Measurements from ENCODE around the gene SEMA4G. TPM values are rescaled to one million over a fixed set of nuclear protein-coding genes. Genes with fewer than 3 reads are reported as not detected.

SEMA4G gene
- total RNA-seq, 1 experiment from 2014 or later: 4.7 TPM

- H3K27ac ChIP-seq (ENCODE audit: low read length): no peak overlapping the region
- no peaks in the 10 kb centered on the region for H3K27me3 ChIP-seq (ENCODE audit: control insufficient read depth, insufficient read depth, low read length)
- H3K9me3 ChIP-seq (ENCODE audit: control insufficient read depth, insufficient read depth, low read depth, low read length): no peaks in the 10 kb centered on the region
- H3K4me3 ChIP-seq (ENCODE audit: low read depth in 2 of 2, low read length in 2 of 2): no peak overlapping the region
- intact Hi-C loops (cut with micrococcal nuclease; ENCODE audit: unreplicated experiment): no loop called here
- ATAC-seq: no peak
- no peak for DNase-seq (ENCODE audit: low read depth, low spot score)
- in situ Hi-C loops (cut with HindIII; ENCODE audit: low pct_unique_long_range_greater_than_20kb, low sequenced_read_pairs): no loop called here
- TF ChIP-seq CTCF (IDR thresholded peaks at IDR 0.05) (no peak), TCF7L2 (IDR thresholded peaks at IDR 0.05; ENCODE audit: low read depth, low read length) (no peak), POLR2AphosphoS5 (IDR thresholded peaks at IDR 0.05; ENCODE audit: low read depth, low read length) (no peak), REST (IDR thresholded peaks at IDR 0.05; ENCODE audit: insufficient read depth in 1 of 2, low read depth in 2 of 2, low read length in 1 of 2) (no peak), SIN3A (IDR thresholded peaks at IDR 0.05; ENCODE audit: borderline replicate concordance, insufficient read depth, low read depth, low read length) (no peak)
- H3K36me3 ChIP-seq (ENCODE audit: control insufficient read depth, insufficient read depth, low read length): no peaks in the 10 kb centered on the region
- ChIA-PET CTCF (no interaction called here), POLR2A (no interaction called here)
- BruUV-seq (replicated peaks): no TSS peak
- H3K4me1 ChIP-seq (ENCODE audit: control insufficient read depth, insufficient read depth, low read length): no peaks in the 10 kb centered on the region
Measured at GRCh38 chr10:100978901-100979195, 9.5 kb downstream of the SEMA4G start.

GRCh38 chr10:100979791-100980272, 10.5 kb downstream of the SEMA4G start:
- Histone ChIP-seq H3K27ac (ENCODE audit: low read length) (no peak overlapping the region), H3K27me3 (ENCODE audit: control insufficient read depth, insufficient read depth, low read length) (no peaks in the 10 kb centered on the region), H3K36me3 (ENCODE audit: control insufficient read depth, insufficient read depth, low read length) (no peaks in the 10 kb centered on the region), H3K4me1 (ENCODE audit: control insufficient read depth, insufficient read depth, low read length) (no peaks in the 10 kb centered on the region), H3K4me3 (ENCODE audit: low read depth in 2 of 2, low read length in 2 of 2) (no peak overlapping the region), H3K9me3 (ENCODE audit: control insufficient read depth, insufficient read depth, low read depth, low read length) (no peaks in the 10 kb centered on the region)
- in situ Hi-C loops (cut with HindIII; ENCODE audit: low pct_unique_long_range_greater_than_20kb, low sequenced_read_pairs) (no loop called here), intact Hi-C loops (cut with micrococcal nuclease; ENCODE audit: unreplicated experiment) (no loop called here)
- ChIA-PET CTCF (no interaction called here), POLR2A (no interaction called here)
- no peak for TF ChIP-seq TCF7L2 (IDR thresholded peaks at IDR 0.05; ENCODE audit: low read depth, low read length)
- ATAC-seq (no peak), DNase-seq (ENCODE audit: low read depth, low spot score) (no peak)
- no TSS peak for BruUV-seq (replicated peaks)

- DNase-seq (ENCODE audit: low read depth, low spot score) (no peak), ATAC-seq (no peak)
- Histone ChIP-seq H3K27me3 (ENCODE audit: control insufficient read depth, insufficient read depth, low read length) (no peaks in the 10 kb centered on the region), H3K9me3 (ENCODE audit: control insufficient read depth, insufficient read depth, low read depth, low read length) (no peaks in the 10 kb centered on the region), H3K27ac (ENCODE audit: low read length) (no peak overlapping the region), H3K4me1 (ENCODE audit: control insufficient read depth, insufficient read depth, low read length) (no peaks in the 10 kb centered on the region), H3K36me3 (ENCODE audit: control insufficient read depth, insufficient read depth, low read length) (no peaks in the 10 kb centered on the region), H3K4me3 (ENCODE audit: low read depth in 2 of 2, low read length in 2 of 2) (no peak overlapping the region)
- CTCF ChIA-PET: no interaction called here
- intact Hi-C loops (cut with micrococcal nuclease; ENCODE audit: unreplicated experiment): no loop called here
- BruUV-seq (replicated peaks): no TSS peak
- TF ChIP-seq SIN3A (IDR thresholded peaks at IDR 0.05; ENCODE audit: borderline replicate concordance, insufficient read depth, low read depth, low read length) (no peak), POLR2AphosphoS5 (IDR thresholded peaks at IDR 0.05; ENCODE audit: low read depth, low read length) (no peak), REST (IDR thresholded peaks at IDR 0.05; ENCODE audit: insufficient read depth in 1 of 2, low read depth in 2 of 2, low read length in 1 of 2) (no peak), TCF7L2 (IDR thresholded peaks at IDR 0.05; ENCODE audit: low read depth, low read length) (no peak), CTCF (IDR thresholded peaks at IDR 0.05) (no peak)
- in situ Hi-C loops (cut with HindIII; ENCODE audit: low pct_unique_long_range_greater_than_20kb, low sequenced_read_pairs): no loop called here
- POLR2A ChIA-PET: no interaction called here
Measured at GRCh38 chr10:100980311-100980710, 11.0 kb downstream of the SEMA4G start.
